ENCODE measurements around the gene CELF1.

CELF1 gene

GRCh38 chr11:47436726-47437125, 116.2 kb downstream of the CELF1 start:
- H3K9me3 ChIP-seq (ENCODE audit: low read length): no peaks in the 10 kb centered on the region
- H3K4me3 ChIP-seq (ENCODE audit: low read length): no peak overlapping the region
- H3K36me3 ChIP-seq (ENCODE audit: insufficient read depth, low read length): no peaks in the 10 kb centered on the region
- peaks cover 9% of the 10 kb centered on the region for H3K4me1 ChIP-seq (ENCODE audit: insufficient read depth, low read length)
- no peaks in the 10 kb centered on the region for H3K27me3 ChIP-seq (ENCODE audit: insufficient read depth, low read length)
- H2AFZ ChIP-seq (ENCODE audit: low read depth, low read length): no peak overlapping the region

- H3K36me3 ChIP-seq (ENCODE audit: insufficient read depth, low read length): no peaks in the 10 kb centered on the region
- peaks cover 9% of the 10 kb centered on the region for H3K4me1 ChIP-seq (ENCODE audit: insufficient read depth, low read length)
- H2AFZ ChIP-seq (ENCODE audit: low read depth, low read length): no peak overlapping the region
- no peak overlapping the region for H3K4me3 ChIP-seq (ENCODE audit: low read length)
- no peaks in the 10 kb centered on the region for H3K9me3 ChIP-seq (ENCODE audit: low read length)
- no peaks in the 10 kb centered on the region for H3K27me3 ChIP-seq (ENCODE audit: insufficient read depth, low read length)
These were observed 117.2 kb downstream of the CELF1 start for GRCh38 chr11:47435687-47436086.

GRCh38 chr11:47434011-47434786, 118.7 kb downstream of the CELF1 start:
- Histone ChIP-seq H3K4me1 (ENCODE audit: insufficient read depth, low read length) (peaks cover 9% of the 10 kb centered on the region), H3K36me3 (ENCODE audit: insufficient read depth, low read length) (no peaks in the 10 kb centered on the region), H3K27me3 (ENCODE audit: insufficient read depth, low read length) (no peaks in the 10 kb centered on the region), H3K4me3 (ENCODE audit: low read length) (no peak overlapping the region), H3K9me3 (ENCODE audit: low read length) (no peaks in the 10 kb centered on the region), H2AFZ (ENCODE audit: low read depth, low read length) (no peak overlapping the region)

GRCh38 chr11:47433157-47433556, 119.8 kb downstream of the CELF1 start:
- no peaks in the 10 kb centered on the region for H3K9me3 ChIP-seq (ENCODE audit: low read length)
- H3K4me1 ChIP-seq (ENCODE audit: insufficient read depth, low read length): peaks cover 9% of the 10 kb centered on the region
- H3K27me3 ChIP-seq (ENCODE audit: insufficient read depth, low read length): no peaks in the 10 kb centered on the region
- H3K36me3 ChIP-seq (ENCODE audit: insufficient read depth, low read length): no peaks in the 10 kb centered on the region
- H3K4me3 ChIP-seq (ENCODE audit: low read length): no peak overlapping the region
- H2AFZ ChIP-seq (ENCODE audit: low read depth, low read length): no peak overlapping the region

- Histone ChIP-seq H2AFZ (ENCODE audit: low read depth, low read length) (no peak overlapping the region), H3K27me3 (ENCODE audit: insufficient read depth, low read length) (no peaks in the 10 kb centered on the region), H3K36me3 (ENCODE audit: insufficient read depth, low read length) (no peaks in the 10 kb centered on the region), H3K4me3 (ENCODE audit: low read length) (no peak overlapping the region), H3K9me3 (ENCODE audit: low read length) (no peaks in the 10 kb centered on the region), H3K4me1 (ENCODE audit: insufficient read depth, low read length) (peaks cover 4% of the 10 kb centered on the region)
These were observed 121.4 kb downstream of the CELF1 start for GRCh38 chr11:47431356-47432083.

GRCh38 chr11:47430524-47430923, 122.4 kb downstream of the CELF1 start:
- Histone ChIP-seq H3K27me3 (ENCODE audit: insufficient read depth, low read length) (no peaks in the 10 kb centered on the region), H2AFZ (ENCODE audit: low read depth, low read length) (no peak overlapping the region), H3K9me3 (ENCODE audit: low read length) (no peaks in the 10 kb centered on the region), H3K4me3 (ENCODE audit: low read length) (no peak overlapping the region), H3K36me3 (ENCODE audit: insufficient read depth, low read length) (no peaks in the 10 kb centered on the region), H3K4me1 (ENCODE audit: insufficient read depth, low read length) (peaks cover 6% of the 10 kb centered on the region)

- H3K27me3 ChIP-seq (ENCODE audit: insufficient read depth, low read length): no peaks in the 10 kb centered on the region
- H3K4me3 ChIP-seq (ENCODE audit: low read length): peak within 1 kb of the TSS; percentile 84
- H2AFZ ChIP-seq (ENCODE audit: low read depth, low read length): peak within 1 kb of the TSS; percentile 64
- no peaks in the 10 kb centered on the region for H3K9me3 ChIP-seq (ENCODE audit: low read length)
- H3K36me3 ChIP-seq (ENCODE audit: insufficient read depth, low read length): peaks cover 27% of the 10 kb centered on the region
- peaks cover 11% of the 10 kb centered on the region for H3K4me1 ChIP-seq (ENCODE audit: insufficient read depth, low read length)
These were observed 126.6 kb downstream of the CELF1 start, which contains the start of gene PSMC3 for GRCh38 chr11:47426062-47426956. Gene PSMC3, minus strand, starts transcription at chr11:47426439. Its CDS starts 160 bp downstream, at chr11:47426279.

GRCh38 chr11:47425611-47426010, 127.3 kb downstream of the CELF1 start:
- H3K4me1 ChIP-seq (ENCODE audit: insufficient read depth, low read length): peaks cover 11% of the 10 kb centered on the region
- no peaks in the 10 kb centered on the region for H3K27me3 ChIP-seq (ENCODE audit: insufficient read depth, low read length)
- peak overlapping the region; percentile 84 for H3K4me3 ChIP-seq (ENCODE audit: low read length)
- H3K36me3 ChIP-seq (ENCODE audit: insufficient read depth, low read length): peaks cover 32% of the 10 kb centered on the region
- H2AFZ ChIP-seq (ENCODE audit: low read depth, low read length): peak overlapping the region; percentile 64
- H3K9me3 ChIP-seq (ENCODE audit: low read length): no peaks in the 10 kb centered on the region

- no peaks in the 10 kb centered on the region for H3K9me3 ChIP-seq (ENCODE audit: low read length)
- H3K27me3 ChIP-seq (ENCODE audit: insufficient read depth, low read length): no peaks in the 10 kb centered on the region
- no peak overlapping the region for H2AFZ ChIP-seq (ENCODE audit: low read depth, low read length)
- H3K36me3 ChIP-seq (ENCODE audit: insufficient read depth, low read length): peaks cover 58% of the 10 kb centered on the region
- no peak overlapping the region for H3K4me3 ChIP-seq (ENCODE audit: low read length)
- H3K4me1 ChIP-seq (ENCODE audit: insufficient read depth, low read length): no peaks in the 10 kb centered on the region
These were observed 134.3 kb downstream of the CELF1 start for GRCh38 chr11:47418454-47419259.

GRCh38 chr11:47417712-47418111, 135.2 kb downstream of the CELF1 start:
- H3K4me1 ChIP-seq (ENCODE audit: insufficient read depth, low read length): no peaks in the 10 kb centered on the region
- peaks cover 52% of the 10 kb centered on the region for H3K36me3 ChIP-seq (ENCODE audit: insufficient read depth, low read length)
- H2AFZ ChIP-seq (ENCODE audit: low read depth, low read length): no peak overlapping the region
- no peaks in the 10 kb centered on the region for H3K27me3 ChIP-seq (ENCODE audit: insufficient read depth, low read length)
- no peak overlapping the region for H3K4me3 ChIP-seq (ENCODE audit: low read length)
- no peaks in the 10 kb centered on the region for H3K9me3 ChIP-seq (ENCODE audit: low read length)

- H3K27me3 ChIP-seq (ENCODE audit: insufficient read depth, low read length): no peaks in the 10 kb centered on the region
- peaks cover 47% of the 10 kb centered on the region for H3K36me3 ChIP-seq (ENCODE audit: insufficient read depth, low read length)
- no peaks in the 10 kb centered on the region for H3K9me3 ChIP-seq (ENCODE audit: low read length)
- H2AFZ ChIP-seq (ENCODE audit: low read depth, low read length): no peak overlapping the region
- H3K4me3 ChIP-seq (ENCODE audit: low read length): no peak overlapping the region
- H3K4me1 ChIP-seq (ENCODE audit: insufficient read depth, low read length): no peaks in the 10 kb centered on the region
These were observed 136.9 kb downstream of the CELF1 start for GRCh38 chr11:47415949-47416472.
